Activated T-cell treated with anti-CD3 and anti-CD28 coated beads, Interleukin-2, amount 50 U/mL, for 4 hours (primary cell): ENCODE measurements around the gene NISCH. TPM values are rescaled to one million over a fixed set of nuclear protein-coding genes. Genes with fewer than 3 reads are reported as not detected.

ENCODE experiments used
- ATAC-seq, 2 donors: fragments of 200-7000 bp; cut with Tn5 transposase; one replicate each; pipeline ENCODE4 v1.10.0; 2021
- DNase-seq: peaks from one replicate; pipeline ENCODE4 v3.0.0-alpha.2; 2020
- H3K27me3 Mint-ChIP-seq: one replicate; pipeline ENCODE4 v1.8.0; 2021; ENCODE audit warnings: low read depth, mixed read lengths
- H3K36me3 Mint-ChIP-seq: one replicate; pipeline ENCODE4 v1.8.0; 2022; ENCODE audit warnings: mixed read lengths; ENCODE audit not compliant: insufficient read depth
- H3K4me1 Mint-ChIP-seq: one replicate; pipeline ENCODE4 v1.8.0; 2021; ENCODE audit warnings: low read depth, mixed read lengths
- H3K4me3 Mint-ChIP-seq: one replicate; pipeline ENCODE4 v1.8.0; 2021; ENCODE audit warnings: mild to moderate bottlenecking, moderate library complexity, mixed read lengths
- H3K9me3 Mint-ChIP-seq: one replicate; pipeline ENCODE4 v1.8.0; 2021; ENCODE audit warnings: mixed read lengths
- total RNA-seq, 3 donors: library from RNA; stranded (reverse); gene quantifications; one replicate each; pipeline ENCODE4 v1.2.1, GENCODE V29; 2021

NISCH gene
- total RNA-seq, 3 donors from 2014 or later, result 60.2 to 69.1 (median 67.9) TPM

- no peaks in the 10 kb centered on the region for H3K27me3 Mint-ChIP-seq
- no peaks in the 10 kb centered on the region for H3K9me3 Mint-ChIP-seq
- peaks cover 27% of the 10 kb centered on the region for H3K36me3 Mint-ChIP-seq
- H3K4me1 Mint-ChIP-seq, result peaks cover 43% of the 10 kb centered on the region
- no peak for ATAC-seq
- H3K4me3 Mint-ChIP-seq, result peak overlapping the region; percentile 98
- DNase-seq, result no peak
Observed at GRCh38 chr3:52537726-52538421, 82.5 kb downstream of the NISCH start.

- Mint-ChIP-seq H3K27me3 (no peaks in the 10 kb centered on the region), H3K4me3 (peak overlapping the region; percentile 98), H3K36me3 (peaks cover 27% of the 10 kb centered on the region), H3K9me3 (no peaks in the 10 kb centered on the region), H3K4me1 (peaks cover 43% of the 10 kb centered on the region)
- DNase-seq, result no peak
- no peak for ATAC-seq
Observed at GRCh38 chr3:52539010-52539653, 83.7 kb downstream of the NISCH start.

GRCh38 chr3:52541050-52541449 is 85.6 kb downstream of the NISCH start:
- ATAC-seq (no peak), DNase-seq (no peak)
- Mint-ChIP-seq H3K9me3 (no peaks in the 10 kb centered on the region), H3K4me1 (peaks cover 37% of the 10 kb centered on the region), H3K4me3 (no peak overlapping the region), H3K27me3 (no peaks in the 10 kb centered on the region), H3K36me3 (peaks cover 29% of the 10 kb centered on the region)

Other genes starting within 250 kb of the NISCH start
- under 1 TPM in 1 of 3 donors, not detected in 2; 0.18 TPM for gene TLR9, start 230.0 kb upstream of the NISCH start, total RNA-seq
- gene TWF2, start 216.4 kb upstream of the NISCH start, total RNA-seq, result 10 to 100 TPM; 69.7 to 76.5 (median 72.8) TPM
- 10 to 100 TPM; 26.6 to 40.0 (median 39.7) TPM for gene PPM1M, start 209.8 kb upstream of the NISCH start, total RNA-seq
- gene WDR82, start 177.0 kb upstream of the NISCH start, total RNA-seq, result 100 to 1,000 TPM; 107 to 119 (median 115) TPM
- 10 to 100 TPM; 13.0 to 15.5 (median 13.3) TPM for gene GLYCTK, start 167.8 kb upstream of the NISCH start, total RNA-seq
- 1 to 10 TPM; 6.4 to 8.4 (median 6.6) TPM for gene DNAH1, start 139.3 kb upstream of the NISCH start, total RNA-seq
- gene BAP1, start 45.6 kb upstream of the NISCH start, total RNA-seq, result 100 to 1,000 TPM; 117 to 130 (median 127) TPM
- 1 to 10 TPM; 3.6 to 5.0 (median 4.8) TPM for gene PHF7, start 44.9 kb upstream of the NISCH start, total RNA-seq
- gene SEMA3G, start 10.5 kb upstream of the NISCH start, total RNA-seq, result under 1 TPM; 0.05 to 0.24 (median 0.08) TPM
- gene TNNC1, start 1.6 kb upstream of the NISCH start, total RNA-seq, result 1 to 10 TPM in 2 of 3 donors, under 1 TPM in 1; 0.46 to 1.4 (median 1.1) TPM
- under 1 TPM; 0.30 to 0.73 (median 0.40) TPM for gene STAB1, start 39.7 kb downstream of the NISCH start, total RNA-seq
- gene NT5DC2, start 78.3 kb downstream of the NISCH start, total RNA-seq, result 10 to 100 TPM; 29.7 to 53.1 (median 42.8) TPM
- gene UQCC5, start 81.0 kb downstream of the NISCH start, total RNA-seq, result 10 to 100 TPM; 22.8 to 25.7 (median 23.2) TPM
- 10 to 100 TPM; 55.9 to 65.2 (median 64.4) TPM for gene PBRM1, start 230.3 kb downstream of the NISCH start, total RNA-seq
- gene GNL3, start 230.4 kb downstream of the NISCH start, total RNA-seq, result 100 to 1,000 TPM; 324 to 336 (median 330) TPM